AG04450 (cell line): ENCODE measurements around the gene RHOBTB3. TPM values are rescaled to one million over a fixed set of nuclear protein-coding genes. Genes with fewer than 3 reads are reported as not detected.
"Not testable (repeated sequence)": the region's sequence is repeated elsewhere in the genome, so short reads cannot be mapped to it uniquely, and the experiment has no call there.

Source experiments
- CTCF ChIA-PET: fragments of 300-600, 350-600 bp; formaldehyde crosslinking; extraction: SDS; loops from one replicate; lab custom pipeline; 2022; ENCODE audit warnings: antibody characterized with exemption, inconsistent platforms; lab: Charles Lee
- POLR2A ChIA-PET: fragments of 350-600 bp; formaldehyde crosslinking; extraction: SDS; loops from one replicate; lab custom pipeline; 2021; ENCODE audit warnings: antibody characterized with exemption, inconsistent platforms; lab: Yijun Ruan, JAX
- DNase-seq: peaks from one replicate; pipeline ENCODE4 v3.0.0-alpha.2; 2011; ENCODE audit warnings: low read depth, low spot score
- H3K27ac ChIP-seq: one replicate; pipeline ENCODE4 v1.5.1; 2012; ENCODE audit warnings: low read depth, low read length, control low read depth
- H3K27me3 ChIP-seq: one replicate; pipeline ENCODE4 v1.6.0; 2012; ENCODE audit warnings: low read length; ENCODE audit not compliant: control insufficient read depth, insufficient read depth
- H3K4me3 ChIP-seq: 2 replicates; pipeline ENCODE4 v1.5.1; 2011; ENCODE audit warnings: mild to moderate bottlenecking, low read depth, low read length, control low read depth
- H3K9me3 ChIP-seq: 2 replicates; pipeline ENCODE4 v1.5.1; 2012; ENCODE audit warnings: low read length; ENCODE audit not compliant: control insufficient read depth, insufficient read depth
- CTCF ChIP-seq: IDR thresholded peaks from 2 replicates; pipeline ENCODE4 v1.5.1; 2011; ENCODE audit warnings: low read depth, low read length, control low read depth, inconsistent platforms
- polyA plus RNA-seq: library from polyadenylated mRNA; depleted of rRNA; stranded (reverse); fragments of >200 nt; gene quantifications from 2 replicates; pipeline ENCODE4 v1.2.3, GENCODE V29; 2011

RHOBTB3 gene
- polyA plus RNA-seq, 1 experiment, result 360 TPM

GRCh38 chr5:95690333-95690732 lies 40.8 kb upstream of the RHOBTB3 start:
- POLR2A ChIA-PET, result no interaction called here

GRCh38 chr5:95697781-95698681 lies 33.1 kb upstream of the RHOBTB3 start:
- no peaks in the 10 kb centered on the region for H3K27me3 ChIP-seq
- no peak overlapping the region for H3K27ac ChIP-seq
- ChIA-PET CTCF (interaction anchor here (0.6 to 2.5 kb wide), 4 partner anchors 15 to 149 kb away, joined by 3 to 14 read pairs (median 4); no protein-coding TSS in a partner anchor), POLR2A (no interaction called here)
- no peak overlapping the region for H3K4me3 ChIP-seq
- H3K9me3 ChIP-seq, result no peaks in the 10 kb centered on the region
- TF ChIP-seq CTCF, result no peak
- no peak for DNase-seq

More at GRCh38 chr5:95690333-95690732, 40.8 kb upstream of the RHOBTB3 start:
- H3K4me3 ChIP-seq, result no peak overlapping the region
- TF ChIP-seq CTCF, result no peak
- no peak overlapping the region for H3K27ac ChIP-seq
- CTCF ChIA-PET, result no interaction called here
- no peaks in the 10 kb centered on the region for H3K9me3 ChIP-seq
- H3K27me3 ChIP-seq, result no peaks in the 10 kb centered on the region
- DNase-seq, result no peak

- Histone ChIP-seq H3K9me3 (no peaks in the 10 kb centered on the region), H3K27ac (no peak overlapping the region), H3K27me3 (no peaks in the 10 kb centered on the region), H3K4me3 (no peak overlapping the region)
- CTCF ChIA-PET, result interaction anchor here (0.8 to 1.2 kb wide), 2 partner anchors 35 to 150 kb away, joined by 4 to 5 read pairs; no protein-coding TSS in a partner anchor
- no peak for TF ChIP-seq CTCF
- no peak for DNase-seq
- POLR2A ChIA-PET, result no interaction called here
Measured at GRCh38 chr5:95699337-95699736, 31.8 kb upstream of the RHOBTB3 start.

- CTCF ChIA-PET, result interaction anchor here (0.6 to 1.4 kb wide), 3 partner anchors 37 to 776 kb away, joined by 3 to 7 read pairs (median 3); no protein-coding TSS in a partner anchor
- no peaks in the 10 kb centered on the region for H3K27me3 ChIP-seq
- POLR2A ChIA-PET, result no interaction called here
- no peak overlapping the region for H3K27ac ChIP-seq
- H3K4me3 ChIP-seq, result no peak overlapping the region
- no peak for DNase-seq
- TF ChIP-seq CTCF, result no peak
- no peaks in the 10 kb centered on the region for H3K9me3 ChIP-seq
Measured at GRCh38 chr5:95701074-95701473, 30.1 kb upstream of the RHOBTB3 start.

GRCh38 chr5:95704150-95704549 lies 27.0 kb upstream of the RHOBTB3 start:
- no peak overlapping the region for H3K4me3 ChIP-seq
- TF ChIP-seq CTCF, result no peak
- DNase-seq, result no peak
- H3K27ac ChIP-seq, result no peak overlapping the region
- H3K9me3 ChIP-seq, result no peaks in the 10 kb centered on the region
- ChIA-PET CTCF (no interaction called here), POLR2A (interaction anchor here (0.9 kb wide), 1 partner anchor 27 kb away, joined by 3 read pairs; the partner anchor contains the start of gene RHOBTB3)
- no peaks in the 10 kb centered on the region for H3K27me3 ChIP-seq

GRCh38 chr5:95706196-95706595 lies 24.9 kb upstream of the RHOBTB3 start:
- H3K4me3 ChIP-seq, CTCF ChIA-PET, H3K27me3 ChIP-seq, H3K27ac ChIP-seq, DNase-seq, POLR2A ChIA-PET, H3K9me3 ChIP-seq: not testable (repeated sequence)
